Osteocyte (in vitro differentiated cells): ENCODE data around the gene PARN. TPM values are rescaled to one million over a fixed set of nuclear protein-coding genes. Genes with fewer than 3 reads are reported as not detected.

Experiments
- DNase-seq: peaks from one replicate; pipeline ENCODE4 v3.0.0; 2021; ENCODE audit warnings: mixed read lengths; ENCODE audit not compliant: unreplicated experiment; ENCODE audit errors: extremely low spot score
- H3K27ac Mint-ChIP-seq: one replicate; pipeline ENCODE4 v1.8.0; 2021; ENCODE audit warnings: mild to moderate bottlenecking, mixed read lengths; ENCODE audit not compliant: unreplicated experiment
- H3K27me3 Mint-ChIP-seq: one replicate; pipeline ENCODE4 v1.8.0; 2021; ENCODE audit warnings: mixed read lengths; ENCODE audit not compliant: unreplicated experiment
- H3K36me3 Mint-ChIP-seq: one replicate; pipeline ENCODE4 v1.8.0; 2021; ENCODE audit warnings: mixed read lengths; ENCODE audit not compliant: unreplicated experiment
- H3K4me1 Mint-ChIP-seq: one replicate; pipeline ENCODE4 v1.8.0; 2021; ENCODE audit warnings: mixed read lengths; ENCODE audit not compliant: unreplicated experiment
- H3K4me3 Mint-ChIP-seq: one replicate; pipeline ENCODE4 v1.8.0; 2021; ENCODE audit warnings: mild to moderate bottlenecking, moderate library complexity, mixed read lengths; ENCODE audit not compliant: unreplicated experiment
- H3K9me3 Mint-ChIP-seq: one replicate; pipeline ENCODE4 v1.8.0; 2021; ENCODE audit warnings: mixed read lengths; ENCODE audit not compliant: unreplicated experiment
- total RNA-seq: library from RNA; stranded (reverse); gene quantifications from 2 replicates; pipeline ENCODE4 v1.2.1, GENCODE V29; 2021
- TF ChIP-seq, protein P1 (sequence below): fragments of 200-600 bp; sonication (generic); IDR thresholded peaks from 2 replicates; pipeline ENCODE4 v1.5.0; 2021; ENCODE audit warnings: antibody characterized with exemption, mild to moderate bottlenecking, moderate library complexity

The PARN gene
- total RNA-seq, 1 donor from 2014 or later, result 34.2 TPM

GRCh38 chr16:14529010-14529669, 100.9 kb downstream of the PARN start:
- peak overlapping the region; percentile 86 for H3K27ac Mint-ChIP-seq
- DNase-seq, result peak; percentile 89
- peaks cover 7% of the 10 kb centered on the region for H3K36me3 Mint-ChIP-seq
- peak overlapping the region; percentile 55 for H3K4me3 Mint-ChIP-seq
- H3K4me1 Mint-ChIP-seq, result peaks cover 18% of the 10 kb centered on the region
- H3K9me3 Mint-ChIP-seq, result no peaks in the 10 kb centered on the region
- TF ChIP-seq, protein P1, sequence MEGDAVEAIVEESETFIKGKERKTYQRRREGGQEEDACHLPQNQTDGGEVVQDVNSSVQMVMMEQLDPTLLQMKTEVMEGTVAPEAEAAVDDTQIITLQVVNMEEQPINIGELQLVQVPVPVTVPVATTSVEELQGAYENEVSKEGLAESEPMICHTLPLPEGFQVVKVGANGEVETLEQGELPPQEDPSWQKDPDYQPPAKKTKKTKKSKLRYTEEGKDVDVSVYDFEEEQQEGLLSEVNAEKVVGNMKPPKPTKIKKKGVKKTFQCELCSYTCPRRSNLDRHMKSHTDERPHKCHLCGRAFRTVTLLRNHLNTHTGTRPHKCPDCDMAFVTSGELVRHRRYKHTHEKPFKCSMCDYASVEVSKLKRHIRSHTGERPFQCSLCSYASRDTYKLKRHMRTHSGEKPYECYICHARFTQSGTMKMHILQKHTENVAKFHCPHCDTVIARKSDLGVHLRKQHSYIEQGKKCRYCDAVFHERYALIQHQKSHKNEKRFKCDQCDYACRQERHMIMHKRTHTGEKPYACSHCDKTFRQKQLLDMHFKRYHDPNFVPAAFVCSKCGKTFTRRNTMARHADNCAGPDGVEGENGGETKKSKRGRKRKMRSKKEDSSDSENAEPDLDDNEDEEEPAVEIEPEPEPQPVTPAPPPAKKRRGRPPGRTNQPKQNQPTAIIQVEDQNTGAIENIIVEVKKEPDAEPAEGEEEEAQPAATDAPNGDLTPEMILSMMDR, result peak; percentile 85
- no peaks in the 10 kb centered on the region for H3K27me3 Mint-ChIP-seq

GRCh38 chr16:14528306-14528705, 101.8 kb downstream of the PARN start:
- H3K36me3 Mint-ChIP-seq, result peaks cover 6% of the 10 kb centered on the region
- no peaks in the 10 kb centered on the region for H3K9me3 Mint-ChIP-seq
- H3K4me3 Mint-ChIP-seq, result no peak overlapping the region
- DNase-seq, result no peak
- TF ChIP-seq, protein P1, result no peak
- H3K27ac Mint-ChIP-seq, result peak overlapping the region; percentile 86
- no peaks in the 10 kb centered on the region for H3K27me3 Mint-ChIP-seq
- H3K4me1 Mint-ChIP-seq, result peaks cover 18% of the 10 kb centered on the region

DNA sequence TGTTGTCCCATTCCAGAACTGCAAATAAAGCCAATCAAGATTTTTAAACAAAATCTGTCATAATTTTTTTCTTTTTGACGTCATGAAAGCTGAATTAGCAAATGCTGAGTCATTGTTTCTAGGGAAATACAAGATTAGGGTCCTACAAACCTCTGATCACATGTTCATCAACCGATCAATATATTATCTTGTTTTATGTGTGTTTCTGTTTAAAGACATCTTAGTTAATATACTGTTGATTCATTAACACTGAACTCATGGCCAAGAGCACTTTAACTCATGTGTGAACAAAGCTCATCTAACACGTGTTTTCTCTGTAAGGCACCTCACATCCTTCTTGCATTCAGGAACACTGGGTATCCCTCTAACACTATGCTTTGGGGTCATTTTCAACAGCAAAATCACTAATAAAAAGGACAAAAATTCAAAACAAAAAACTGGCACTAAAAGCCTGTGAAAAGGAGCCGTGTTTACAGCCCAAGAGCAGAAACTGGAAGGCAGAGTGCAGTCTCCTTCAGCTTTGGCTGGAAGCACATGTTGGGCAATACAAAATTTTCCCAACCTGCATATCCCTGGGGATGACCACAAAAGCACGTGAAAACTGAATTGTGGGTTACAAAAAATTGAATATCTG, 102.5 kb downstream of the PARN start:
- H3K9me3 Mint-ChIP-seq, result no peaks in the 10 kb centered on the region
- TF ChIP-seq, protein P1, result no peak
- peaks cover 6% of the 10 kb centered on the region for H3K36me3 Mint-ChIP-seq
- peak overlapping the region; percentile 41 for H3K27ac Mint-ChIP-seq
- H3K27me3 Mint-ChIP-seq, result no peaks in the 10 kb centered on the region
- H3K4me3 Mint-ChIP-seq, result no peak overlapping the region
- peaks cover 18% of the 10 kb centered on the region for H3K4me1 Mint-ChIP-seq
- DNase-seq, result no peak

GRCh38 chr16:14525596-14525995, 104.5 kb downstream of the PARN start:
- peaks cover 6% of the 10 kb centered on the region for H3K36me3 Mint-ChIP-seq
- DNase-seq, result no peak
- TF ChIP-seq, protein P1, result no peak
- no peak overlapping the region for H3K4me3 Mint-ChIP-seq
- peaks cover 21% of the 10 kb centered on the region for H3K4me1 Mint-ChIP-seq
- H3K27me3 Mint-ChIP-seq, result no peaks in the 10 kb centered on the region
- no peak overlapping the region for H3K27ac Mint-ChIP-seq
- H3K9me3 Mint-ChIP-seq, result no peaks in the 10 kb centered on the region

- no peaks in the 10 kb centered on the region for H3K9me3 Mint-ChIP-seq
- TF ChIP-seq, protein P1, result no peak
- no peak overlapping the region for H3K4me3 Mint-ChIP-seq
- no peaks in the 10 kb centered on the region for H3K27me3 Mint-ChIP-seq
- H3K4me1 Mint-ChIP-seq, result peaks cover 21% of the 10 kb centered on the region
- H3K36me3 Mint-ChIP-seq, result peaks cover 4% of the 10 kb centered on the region
- no peak for DNase-seq
- no peak overlapping the region for H3K27ac Mint-ChIP-seq
These were observed 105.1 kb downstream of the PARN start for GRCh38 chr16:14524979-14525378.
